NCI-H774 (cell line): ENCODE measurements around the gene KRTAP5-2.

Experiments used
- DNase-seq: peaks from one replicate; lab custom pipeline; 2025; lab: John Stamatoyannopoulos, UW

The KRTAP5-2 gene

DNA sequence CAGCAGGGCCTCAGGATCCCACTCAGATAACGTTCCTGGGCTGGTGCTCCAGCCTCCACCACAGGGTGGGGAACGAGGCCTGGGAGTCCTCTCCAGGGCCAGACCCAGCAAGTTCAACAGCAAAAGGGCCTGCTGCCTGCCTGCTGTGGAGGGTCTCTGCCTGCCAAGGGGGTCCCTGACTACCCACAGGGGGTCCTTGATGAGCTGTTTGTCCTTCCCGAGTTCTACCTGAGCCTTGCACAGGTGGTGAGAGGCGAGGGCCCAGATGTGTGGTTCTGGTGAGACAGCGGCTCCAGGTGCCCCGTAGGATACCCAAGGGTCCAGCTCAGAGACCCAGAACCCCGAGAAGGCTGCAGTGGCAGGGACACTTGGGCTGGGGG lies 30.4 kb downstream of the KRTAP5-2 start:
- DNase-seq = no peak

DNA sequence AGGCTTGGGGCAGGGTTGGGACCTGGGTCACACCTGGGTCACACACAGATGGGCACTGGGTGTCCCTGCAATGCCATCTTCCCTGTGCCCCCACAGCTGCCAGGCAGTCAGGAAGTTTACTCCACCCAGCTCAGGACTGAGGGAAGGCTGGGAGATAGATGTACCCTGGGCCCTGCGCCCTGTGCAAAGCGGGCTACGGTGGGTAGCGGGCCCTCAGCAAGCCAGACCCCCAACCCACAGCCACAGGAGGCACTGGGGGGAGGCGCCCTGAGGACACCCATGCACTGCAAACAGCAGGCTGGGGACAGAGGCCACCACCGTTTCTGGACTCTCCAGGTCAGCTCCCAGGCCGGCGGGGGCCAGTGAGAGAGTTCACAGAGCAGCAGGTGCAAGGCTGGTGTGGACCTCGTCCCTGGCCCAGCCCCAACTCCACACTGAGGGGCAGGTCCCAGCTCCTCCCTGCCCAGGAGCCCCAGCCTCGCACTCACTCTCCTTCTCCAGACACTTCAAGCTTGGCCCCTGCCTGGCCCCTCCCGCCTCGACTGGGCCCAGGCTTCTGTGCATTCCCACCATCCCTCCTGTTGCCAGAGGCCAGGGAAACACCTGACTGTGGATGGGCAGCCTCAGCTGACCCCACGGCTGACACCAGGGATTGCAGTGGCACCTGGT lies 30.9 kb downstream of the KRTAP5-2 start:
- DNase-seq = no peak

DNA sequence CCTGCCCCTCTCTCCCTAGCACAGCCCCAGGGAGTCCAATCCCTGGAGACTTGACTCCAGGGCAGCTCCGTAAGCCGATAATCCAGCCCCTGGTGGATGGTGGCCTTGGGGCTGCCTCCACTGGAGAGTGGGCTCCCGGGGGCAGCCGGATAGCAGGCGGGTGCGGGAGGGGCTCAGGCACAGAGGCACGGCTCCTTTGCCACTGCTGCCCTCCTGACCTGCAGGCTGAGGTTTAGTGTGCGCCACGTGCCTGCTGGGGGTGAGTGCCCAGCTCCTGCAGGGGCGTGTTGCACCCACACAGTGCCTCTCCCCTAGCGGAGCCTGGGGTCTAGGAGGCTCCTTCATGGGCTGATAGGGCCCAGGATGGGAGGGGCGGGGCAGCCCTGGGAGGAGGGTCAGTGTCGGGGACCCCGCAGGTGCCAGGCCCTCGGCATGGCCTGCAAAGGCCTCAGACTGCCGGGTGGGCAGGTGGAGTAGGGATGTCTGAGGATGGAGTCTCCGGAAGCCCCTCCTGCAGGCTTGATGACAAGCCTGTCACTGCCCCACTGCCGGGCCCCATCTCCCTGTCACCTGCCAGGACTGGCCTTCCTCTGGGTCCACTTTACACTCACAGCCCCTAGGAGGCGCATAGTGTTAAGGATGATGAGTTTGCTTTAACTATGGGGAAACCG lies 31.6 kb downstream of the KRTAP5-2 start:
- no peak for DNase-seq

DNA sequence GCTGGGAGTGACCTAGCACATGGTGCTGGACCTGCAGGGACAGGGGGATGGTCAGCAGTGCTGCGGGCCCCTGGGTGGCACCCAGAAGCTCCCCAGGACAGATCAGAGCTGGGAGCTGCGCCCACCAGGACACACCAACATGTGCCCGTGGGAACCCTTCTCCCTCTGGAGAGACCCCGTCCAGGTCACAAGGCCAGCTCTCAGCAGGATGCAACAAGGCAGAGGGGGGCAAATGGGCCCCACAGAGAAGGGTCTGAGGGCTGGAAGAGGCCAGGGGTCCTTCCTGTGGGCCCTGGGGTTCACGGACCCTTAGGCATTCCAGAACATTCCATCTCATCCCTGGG lies 32.2 kb downstream of the KRTAP5-2 start:
- no peak for DNase-seq

DNA sequence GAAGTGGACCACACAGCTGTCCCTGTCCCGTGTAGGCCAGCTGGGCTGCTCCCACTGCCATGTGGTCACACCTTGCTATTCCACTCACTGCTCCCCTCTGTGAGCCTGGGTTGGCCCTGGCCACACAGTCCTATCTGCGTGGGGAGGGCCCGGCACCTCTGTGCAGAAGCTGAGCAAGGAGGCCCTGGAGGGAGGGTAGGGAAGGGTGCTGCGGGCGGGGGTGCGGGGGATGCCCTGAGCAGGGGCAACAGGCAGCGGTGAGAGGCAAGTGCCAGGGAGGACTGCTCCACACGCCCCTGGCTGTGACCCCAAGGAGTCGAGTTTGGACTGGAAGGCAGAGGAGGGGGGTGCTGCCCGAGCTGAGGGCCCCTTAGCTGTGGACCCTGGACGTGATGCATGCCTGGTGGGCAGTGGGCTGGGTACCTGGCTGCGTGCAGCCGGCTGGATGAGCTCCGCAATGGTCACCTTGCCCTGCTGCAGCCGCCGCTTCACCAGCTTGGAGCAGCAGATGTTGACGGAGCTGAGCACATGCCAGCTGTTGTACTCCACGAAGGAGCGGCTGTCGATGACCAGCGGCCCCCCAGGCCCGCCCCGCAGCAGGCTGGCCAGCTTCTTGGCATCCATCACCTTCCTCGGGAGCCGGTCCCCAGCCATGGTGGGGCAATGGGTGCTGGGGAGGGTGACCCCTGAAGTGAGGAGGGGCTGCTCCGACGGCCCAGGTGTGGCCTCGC lies 32.8 kb downstream of the KRTAP5-2 start:
- DNase-seq = no peak

DNA sequence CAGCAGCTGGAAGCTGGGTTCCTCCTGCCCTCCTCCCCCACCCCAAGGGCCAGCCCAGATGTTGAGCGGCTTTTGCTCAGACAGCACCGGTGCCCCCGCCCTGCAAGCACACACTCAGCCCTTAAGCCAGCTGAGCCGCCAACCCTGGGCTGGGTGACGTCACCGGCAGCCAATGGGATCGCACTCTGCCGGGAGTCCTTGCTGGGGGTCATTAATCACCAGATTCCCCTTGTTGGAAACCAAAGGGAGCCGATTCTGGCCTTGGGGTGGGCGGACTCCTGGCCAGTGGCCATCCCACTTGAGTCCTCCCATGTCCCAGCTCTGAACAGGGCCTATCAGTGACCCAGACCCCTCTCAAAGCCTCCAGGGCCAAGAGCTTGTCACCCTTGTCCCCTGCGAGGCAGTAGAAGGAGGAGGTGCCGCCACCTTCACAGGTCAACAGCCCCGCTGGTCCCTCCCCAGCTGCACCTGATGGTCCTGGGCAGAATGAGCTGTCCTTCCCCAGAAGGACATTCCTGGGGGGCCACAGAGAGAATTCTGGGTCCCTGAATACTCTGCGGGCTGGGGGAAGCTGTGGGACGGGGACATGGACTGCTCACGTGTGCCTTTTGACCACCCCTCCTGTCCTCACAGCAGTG lies 33.4 kb downstream of the KRTAP5-2 start:
- DNase-seq = peak; percentile 33

DNA sequence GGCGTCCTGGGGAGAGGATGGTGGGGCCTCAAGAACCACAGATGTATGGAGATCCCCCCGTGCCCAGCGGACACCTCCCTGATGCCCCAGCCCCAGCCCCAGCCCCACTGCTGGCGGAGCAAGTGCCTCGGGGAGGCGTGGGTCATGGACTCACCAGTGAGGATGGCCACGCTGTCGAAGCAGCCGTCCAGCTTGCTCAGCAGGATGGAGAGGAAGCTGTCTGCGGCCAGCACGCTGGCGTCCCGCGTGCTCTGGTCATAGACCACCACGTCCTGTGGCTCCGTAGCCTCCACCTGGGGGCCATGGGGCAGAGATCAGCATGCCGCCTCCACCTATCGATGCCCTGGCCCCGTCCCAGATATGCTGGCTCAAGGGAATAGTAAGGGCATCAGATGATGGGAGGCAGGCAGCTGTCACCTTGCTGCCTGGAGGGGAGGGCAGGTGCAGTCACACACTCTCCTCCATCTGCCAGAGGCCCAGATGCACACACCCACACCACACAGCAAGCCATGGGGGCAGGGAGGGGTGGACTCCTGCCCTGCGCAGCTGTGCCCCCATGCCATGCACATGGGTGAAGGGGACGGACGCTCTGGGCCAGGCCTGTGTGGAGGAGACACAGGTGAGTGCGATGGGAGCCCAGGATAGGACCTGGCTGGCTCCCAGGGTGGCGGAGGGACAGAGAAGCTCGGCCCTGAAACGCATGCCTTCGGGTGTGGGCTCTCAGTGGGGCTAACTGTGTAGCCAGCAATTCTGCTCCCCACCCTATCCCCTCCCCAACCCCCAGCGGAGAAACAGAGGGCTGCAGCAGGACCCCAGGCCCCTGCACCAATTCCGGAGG lies 34.2 kb downstream of the KRTAP5-2 start:
- no peak for DNase-seq

DNA sequence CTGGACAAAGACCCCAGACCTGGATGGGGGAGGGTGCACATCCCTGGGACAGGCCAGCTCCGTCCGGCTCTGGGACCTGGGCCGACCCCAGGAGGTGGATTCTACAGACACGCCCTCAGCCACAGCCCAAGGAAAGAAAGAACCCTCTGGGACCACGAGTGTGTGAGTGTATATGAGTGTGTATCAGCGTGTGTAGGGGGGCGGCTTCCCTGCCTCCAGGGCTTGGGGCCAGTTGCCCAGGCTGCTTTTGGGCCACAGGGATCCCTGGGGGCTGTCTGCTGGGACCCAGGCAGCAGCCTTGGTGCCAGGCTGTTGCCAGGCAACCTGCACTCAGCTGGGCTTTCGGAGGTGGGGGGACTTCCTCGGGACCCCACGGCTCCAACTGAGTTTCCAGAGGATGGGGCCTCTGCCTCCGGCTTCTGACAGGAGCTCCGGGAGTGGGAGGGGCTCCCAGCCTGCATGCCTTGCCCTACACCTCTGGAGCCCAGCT lies 34.9 kb downstream of the KRTAP5-2 start:
- no peak for DNase-seq

DNA sequence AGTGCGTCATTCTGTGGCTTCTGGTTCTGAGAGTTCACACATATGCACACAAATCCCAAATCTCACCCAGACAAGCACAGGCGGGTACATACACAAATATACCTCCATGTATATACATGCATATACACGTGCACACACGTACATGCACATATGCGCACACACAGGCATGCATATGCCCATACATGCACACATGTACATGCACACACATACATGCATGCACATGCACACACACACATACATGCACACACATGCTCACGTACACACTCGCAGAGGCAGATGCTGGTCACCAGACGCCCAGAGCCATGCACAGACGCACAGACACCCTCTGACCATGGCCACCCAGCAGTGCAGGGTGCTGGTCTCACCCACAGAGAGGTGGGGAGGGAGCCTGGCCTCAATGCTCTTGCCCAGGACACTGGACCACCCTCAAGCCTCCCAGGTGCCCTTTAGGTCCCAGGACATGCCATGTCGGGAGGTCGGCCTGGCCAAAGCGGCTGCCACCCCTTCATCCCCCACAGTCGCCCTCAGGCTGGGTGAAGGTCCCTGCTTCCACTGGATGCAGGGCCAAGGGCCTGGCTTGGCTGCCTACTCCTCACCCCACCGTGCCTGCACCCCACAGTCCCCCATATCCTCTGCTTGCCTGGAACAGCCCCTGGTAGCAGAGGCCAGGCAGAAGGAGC lies 35.5 kb downstream of the KRTAP5-2 start:
- no peak for DNase-seq

DNA sequence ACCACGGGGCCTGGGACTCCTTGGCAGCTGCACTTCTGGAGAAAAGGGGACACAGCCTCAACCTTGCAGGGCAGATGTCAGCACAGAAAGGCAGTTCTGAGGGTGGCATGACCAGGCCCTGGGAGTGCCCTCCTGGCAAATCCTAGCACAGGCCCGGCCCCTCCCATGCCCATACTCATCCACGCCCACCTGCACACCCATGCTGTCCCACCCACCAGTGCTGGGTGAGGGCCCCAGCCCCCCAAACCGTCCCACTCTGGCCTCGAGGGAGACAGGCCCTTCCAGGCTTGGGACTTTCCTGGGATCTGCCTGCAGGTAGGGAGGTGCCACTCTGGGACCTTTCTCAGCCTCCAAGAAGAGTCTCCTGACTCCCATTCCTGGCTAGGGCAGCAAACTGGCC lies 36.1 kb downstream of the KRTAP5-2 start:
- DNase-seq = no peak

DNA sequence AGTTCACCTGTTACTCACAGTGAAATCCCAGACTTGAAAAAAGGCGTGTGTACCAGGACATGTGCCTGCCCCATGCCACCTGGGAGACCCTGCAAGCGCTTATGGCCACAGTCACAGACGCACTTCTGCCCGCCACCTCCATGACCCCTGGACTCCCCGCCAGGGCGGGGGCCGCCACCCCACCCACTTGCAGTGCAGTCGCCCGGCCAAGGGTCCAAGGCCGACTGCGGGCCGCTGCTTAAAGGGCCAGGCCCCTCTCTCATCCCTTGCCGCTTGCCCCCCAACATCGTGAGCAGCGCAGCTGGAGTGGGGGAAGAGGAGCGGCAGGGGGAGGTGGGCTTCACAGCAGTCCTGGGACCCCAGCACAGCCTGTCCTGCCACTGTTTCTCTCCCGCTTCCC lies 36.8 kb downstream of the KRTAP5-2 start:
- DNase-seq = no peak

DNA sequence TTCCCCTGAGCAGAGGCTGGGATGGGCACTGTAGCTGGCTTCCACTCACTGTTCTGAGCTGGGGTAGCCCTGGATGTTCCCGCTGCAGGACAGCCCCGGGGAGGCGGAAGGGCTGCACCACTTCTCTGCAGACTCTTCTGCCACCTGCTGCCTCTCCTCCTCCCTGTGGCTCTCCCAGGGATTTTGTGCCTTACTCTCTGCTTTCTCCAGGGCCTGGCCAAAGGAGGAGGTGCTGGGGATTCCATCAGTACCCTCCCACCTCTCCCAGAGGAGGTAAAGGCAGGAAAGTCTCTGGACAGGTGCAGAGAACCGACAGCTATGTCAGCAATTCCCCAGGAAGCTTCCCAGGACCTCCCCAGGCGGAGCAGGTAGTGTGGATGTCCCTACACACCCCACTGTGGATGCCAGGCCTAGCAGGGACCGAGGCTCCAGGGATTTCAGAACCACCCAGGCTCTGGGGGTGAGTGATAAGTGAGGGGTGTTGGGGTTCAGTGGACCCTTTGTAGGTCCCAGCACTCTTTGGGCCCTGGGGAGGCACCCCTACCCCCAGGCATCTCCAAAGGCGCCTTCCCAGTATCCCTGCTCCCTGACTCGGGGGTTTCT lies 37.3 kb downstream of the KRTAP5-2 start:
- no peak for DNase-seq

DNA sequence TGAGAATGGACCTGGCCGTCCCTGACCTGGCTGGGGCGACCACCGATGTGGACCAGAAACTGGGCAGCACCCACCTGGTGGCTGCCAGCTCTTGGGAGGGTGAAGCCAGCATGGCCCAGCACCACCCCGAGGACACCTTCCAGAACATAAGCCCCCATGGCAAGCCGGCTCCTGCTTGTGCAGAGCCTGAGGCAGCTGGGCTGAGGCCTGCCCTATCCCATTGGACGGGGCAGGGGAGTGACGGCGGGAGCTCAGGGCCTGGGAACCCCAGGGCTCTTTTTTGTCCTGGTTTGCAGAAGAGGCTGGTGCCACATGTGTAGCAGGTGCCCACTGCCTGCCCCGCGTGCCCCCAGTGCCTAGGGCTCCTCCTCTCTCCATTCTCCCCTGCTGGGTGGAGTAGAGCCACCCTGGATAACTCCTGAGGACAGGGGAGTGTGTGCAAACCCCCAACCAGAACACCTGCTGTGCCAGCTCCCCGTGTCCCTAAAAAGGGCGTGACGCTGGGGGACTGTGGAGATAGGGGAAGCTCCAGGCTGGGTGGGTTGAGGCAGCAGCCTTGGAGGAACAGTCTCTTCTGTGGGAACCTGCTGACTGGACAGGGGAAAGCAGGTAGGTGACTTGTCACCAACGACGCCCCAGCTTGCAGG lies 38.0 kb downstream of the KRTAP5-2 start:
- no peak for DNase-seq

DNA sequence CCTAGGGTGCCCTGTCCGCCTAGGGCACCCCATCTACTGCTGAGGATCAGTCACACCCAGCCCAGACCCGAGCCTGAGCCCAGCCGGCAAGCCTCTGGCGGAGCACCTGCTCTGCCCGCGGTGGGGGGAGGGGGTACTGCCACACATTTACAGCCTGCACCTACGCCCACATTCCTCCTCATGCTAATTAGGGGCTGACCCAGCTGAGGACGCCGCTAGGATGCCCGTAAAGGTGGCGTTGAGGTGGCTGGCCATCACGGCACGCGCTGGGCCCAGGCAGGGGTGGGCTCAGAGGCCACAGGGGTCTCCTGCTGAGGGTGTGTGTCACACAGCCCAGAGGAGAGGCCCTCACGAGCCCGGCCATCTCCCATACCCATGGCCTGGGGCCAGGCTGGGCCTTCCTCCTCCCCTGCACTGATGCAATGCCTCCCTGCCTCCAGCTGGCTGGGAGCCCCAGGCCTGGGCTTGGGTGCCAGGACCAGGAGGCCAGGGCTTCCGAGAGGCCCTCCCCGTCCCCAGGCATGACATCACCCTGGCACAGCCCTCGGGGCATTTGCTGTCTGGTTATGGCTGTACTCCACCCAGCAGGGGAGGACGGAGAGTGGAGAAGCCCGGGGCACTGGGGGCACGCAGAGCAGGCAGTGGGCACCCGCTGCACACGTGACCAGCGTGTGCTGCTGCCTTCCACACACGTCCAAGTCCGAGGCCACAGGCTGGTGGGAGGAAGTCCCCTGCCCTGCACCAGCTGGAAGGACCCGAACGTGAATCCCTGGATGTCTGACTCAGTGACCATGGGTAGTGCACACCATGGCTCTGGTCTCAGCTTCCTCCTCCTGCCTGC lies 38.8 kb downstream of the KRTAP5-2 start:
- no peak for DNase-seq

DNA sequence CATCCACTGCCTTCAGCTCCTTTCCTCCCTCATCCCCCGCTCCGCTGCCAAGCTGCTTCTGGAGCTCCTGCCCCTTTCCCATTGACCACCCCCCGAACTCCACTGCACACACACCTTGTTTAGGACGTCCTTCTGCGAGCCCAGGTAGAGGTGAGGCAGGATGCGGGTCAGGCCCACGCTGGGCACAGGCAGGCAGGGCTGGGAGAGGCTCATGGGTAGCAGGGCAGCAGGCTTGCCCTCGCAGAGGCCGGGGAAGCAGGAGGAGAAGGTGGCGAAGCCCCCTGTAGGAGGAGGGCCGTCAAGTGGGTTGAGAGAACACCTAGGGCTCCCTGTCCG lies 39.4 kb downstream of the KRTAP5-2 start:
- DNase-seq = no peak

DNA sequence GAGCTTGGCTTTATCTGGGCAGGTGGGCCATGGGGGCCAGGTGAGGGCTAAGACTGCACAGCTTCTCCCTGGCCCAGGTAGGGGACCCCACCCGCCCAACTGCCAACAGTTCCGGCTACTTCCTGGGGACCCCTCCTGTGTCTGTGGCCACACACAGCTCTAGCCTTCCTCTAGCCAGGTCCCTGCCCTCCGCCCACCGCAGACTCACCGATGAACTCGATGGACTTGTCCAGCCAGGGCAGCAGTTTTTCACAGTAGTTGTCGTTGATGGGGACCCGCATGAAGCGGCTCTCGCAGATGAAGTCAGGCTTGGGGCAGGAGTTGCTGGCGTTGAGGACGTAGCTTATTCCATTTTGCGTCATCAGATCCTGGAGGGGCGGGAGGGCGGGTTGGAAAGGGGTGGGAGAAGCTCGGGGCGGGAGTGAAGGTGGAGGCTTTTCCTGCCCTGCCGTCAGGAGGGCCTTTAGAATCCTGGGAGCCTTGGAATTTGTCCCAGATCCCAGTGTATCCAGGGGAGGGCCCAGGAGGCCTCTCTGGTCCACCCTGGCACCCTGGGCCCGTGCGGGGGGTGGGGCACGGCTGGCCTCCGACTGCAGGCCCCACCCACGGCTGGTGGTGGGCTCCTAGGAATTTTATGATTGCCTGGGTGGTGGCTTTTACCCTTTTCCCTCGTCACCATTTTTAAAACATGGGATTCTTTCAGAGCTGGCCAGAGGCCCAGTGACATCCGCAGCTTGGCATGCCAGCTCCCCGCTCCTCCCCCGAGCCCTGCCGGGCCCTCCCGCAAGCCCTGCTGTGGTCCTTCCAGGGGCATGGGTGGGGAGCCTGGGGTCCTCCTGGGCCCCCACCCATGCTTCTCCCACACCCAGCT lies 40.0 kb downstream of the KRTAP5-2 start:
- no peak for DNase-seq

DNA sequence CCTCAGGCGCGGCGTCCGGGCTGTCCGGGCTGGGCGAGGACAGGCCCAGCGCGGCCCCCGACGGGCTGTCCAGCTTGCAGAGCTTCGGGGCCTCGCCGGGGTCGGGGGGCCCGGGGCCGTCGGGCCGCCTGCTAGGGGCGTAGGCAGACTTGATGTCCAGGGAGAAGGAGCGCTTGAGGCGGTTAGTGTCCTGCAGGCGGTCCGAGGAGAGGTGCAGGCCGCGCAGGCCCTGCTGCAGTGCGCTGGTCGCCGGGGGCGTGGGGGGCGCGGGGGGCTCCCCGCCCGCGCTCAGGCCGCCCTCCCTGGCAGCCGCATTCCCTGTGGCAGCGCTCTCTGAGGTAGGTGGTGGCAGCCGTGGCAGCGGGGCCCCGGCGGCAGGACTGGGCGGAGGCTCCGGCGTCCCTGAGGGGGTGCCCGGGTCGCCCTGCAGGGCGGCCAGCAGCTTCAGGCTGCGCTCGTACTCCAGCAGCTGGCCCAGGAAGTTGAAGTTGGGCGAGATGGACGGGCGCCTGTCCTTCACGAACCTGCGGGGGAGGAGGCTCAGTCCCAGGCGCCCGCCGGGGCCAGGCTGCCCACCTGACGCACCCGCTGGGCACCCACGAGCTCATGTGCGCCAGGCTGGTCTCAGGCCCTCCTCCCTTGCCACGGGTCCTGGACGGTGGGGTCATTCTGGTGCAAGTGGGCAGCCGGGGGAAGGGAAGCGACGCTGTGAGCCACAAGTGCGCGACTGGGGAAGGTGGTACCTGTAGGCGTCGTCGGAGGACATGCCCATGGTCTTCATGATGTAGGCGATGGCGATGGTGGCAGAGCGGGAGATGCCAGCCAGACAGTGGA lies 40.8 kb downstream of the KRTAP5-2 start:
- DNase-seq = no peak
